Endothelial cell of umbilical vein (primary cell): Measurements from ENCODE around the gene TRIM40. TPM values are rescaled to one million over a fixed set of nuclear protein-coding genes. Genes with fewer than 3 reads are reported as not detected.

ENCODE experiments used
- Bru-seq: library from RNA; stranded (reverse); fragments of 400-500 nt; gene quantifications from one replicate; lab custom pipeline; 2021; lab: Mats Ljungman, UMichigan
- BruChase-seq, 2 experiments: library from RNA; stranded (reverse); fragments of 400-500 nt; gene quantifications; one replicate each; lab custom pipeline; 2021; lab: Mats Ljungman, UMichigan
- BruUV-seq: library from RNA; stranded (reverse); fragments of 400-500 nt; replicated peaks from 2 replicates; lab custom pipeline; 2021; lab: Mats Ljungman, UMichigan
- CTCF ChIA-PET: fragments of 300-600, 350-600 bp; sonication (Branson Sonifier 250); formaldehyde crosslinking; loops from one replicate; lab custom pipeline; 2021; ENCODE audit warnings: antibody characterized with exemption, inconsistent platforms; lab: Charles Lee
- POLR2A ChIA-PET: fragments of 300-600, 350-600 bp; sonication (Branson Sonifier 250); formaldehyde crosslinking; loops from one replicate; lab custom pipeline; 2021; ENCODE audit warnings: antibody characterized with exemption, inconsistent platforms; lab: Charles Lee
- DNase-seq: peaks from one replicate; pipeline ENCODE4 v3.0.0-alpha.2; 2011; ENCODE audit warnings: low read depth, low spot score
- FAIRE-seq: peaks from 2 replicates; lab custom pipeline; 2011; peaks lifted over from hg19 to GRCh38; lab: Jason Lieb, UNC
- H2AFZ ChIP-seq: 2 replicates; pipeline ENCODE4 v1.6.0; 2012; ENCODE audit warnings: low read depth, low read length, control low read depth, inconsistent platforms
- H3K27ac ChIP-seq: 2 replicates; pipeline ENCODE4 v1.5.1; 2011; ENCODE audit warnings: low read depth, mild to moderate bottlenecking, control low read depth, low read length, moderate library complexity; ENCODE audit not compliant: insufficient read depth
- H3K27me3 ChIP-seq, 2 experiments: 2 replicates each; pipeline versions ENCODE4 v1.6.0 to v1.6.1; 2011; ENCODE audit warnings: low read length in 2 of 2, mixed read lengths in 1 of 2; ENCODE audit not compliant: control insufficient read depth in 2 of 2, insufficient read depth in 2 of 2
- H3K36me3 ChIP-seq, 2 experiments: 2 replicates in 1 of 2; 3 replicates in 1 of 2; pipeline ENCODE4 v1.5.1; 2011; ENCODE audit warnings: low read length in 2 of 2, mild to moderate bottlenecking in 1 of 2, moderate library complexity in 1 of 2; ENCODE audit not compliant: control insufficient read depth in 2 of 2, insufficient read depth in 2 of 2; ENCODE audit errors: extremely low read depth in 1 of 2
- H3K4me1 ChIP-seq: 3 replicates; pipeline ENCODE4 v1.5.1; 2011; ENCODE audit warnings: mild to moderate bottlenecking, low read length; ENCODE audit not compliant: control insufficient read depth, insufficient read depth; ENCODE audit errors: extremely low read depth
- H3K4me2 ChIP-seq: 2 replicates; pipeline ENCODE4 v1.6.1; 2011; ENCODE audit warnings: low read length, control low read depth, mixed read lengths; ENCODE audit not compliant: insufficient read depth
- H3K4me3 ChIP-seq, 3 experiments: fragments of 200-600 bp in 1 of 3; sonication (generic), shearing (Covaris generic) in 1 of 3; replicated peaks in 1 of 3; 2 replicates each; pipeline ENCODE4 v1.5.1; 2011 to 2016; ENCODE audit warnings: control low read depth in 3 of 3, low read length in 3 of 3, mild to moderate bottlenecking in 2 of 3, inconsistent platforms in 1 of 3, low read depth in 1 of 3, moderate library complexity in 1 of 3; ENCODE audit not compliant: insufficient read depth in 1 of 3
- H3K79me2 ChIP-seq: 2 replicates; pipeline ENCODE4 v1.6.0; 2012; ENCODE audit warnings: low read length, inconsistent platforms; ENCODE audit not compliant: control insufficient read depth, insufficient read depth
- H3K9ac ChIP-seq: replicated peaks from 2 replicates; pipeline ENCODE3; 2011; ENCODE audit warnings: low read length, control low read depth; ENCODE audit not compliant: insufficient read depth; ENCODE audit errors: extremely low read depth
- H3K9me1 ChIP-seq: replicated peaks from 3 replicates; pipeline ENCODE4 v1.6.0; 2011; ENCODE audit warnings: mild to moderate bottlenecking, low read length; ENCODE audit not compliant: control insufficient read depth, insufficient read depth; ENCODE audit errors: extremely low read depth
- H3K9me3 ChIP-seq: replicated peaks from 2 replicates; pipeline ENCODE4 v1.5.1; 2012; ENCODE audit warnings: low read length, inconsistent platforms; ENCODE audit not compliant: control insufficient read depth, insufficient read depth
- H4K20me1 ChIP-seq: replicated peaks from 2 replicates; pipeline ENCODE3; 2011; ENCODE audit warnings: mild to moderate bottlenecking, low read length; ENCODE audit not compliant: control insufficient read depth, insufficient read depth; ENCODE audit errors: extremely low read depth
- CTCF ChIP-seq, 2 donors: IDR thresholded peaks; 1 replicate in 1 of 2; 2 replicates in 1 of 2; pipeline ENCODE4 v1.5.1; 2011; ENCODE audit warnings: low read length in 2 of 2, mild to moderate bottlenecking in 2 of 2, moderate library complexity in 2 of 2, control low read depth in 1 of 2, inconsistent platforms in 1 of 2, low read depth in 1 of 2; ENCODE audit not compliant: insufficient read depth in 1 of 2; ENCODE audit errors: extremely low read depth in 1 of 2
- POLR2A ChIP-seq: IDR thresholded peaks from 2 replicates; pipeline ENCODE4 v1.6.1; 2012; ENCODE audit warnings: low read depth, mild to moderate bottlenecking, control low read depth, low read length
- POLR2AphosphoS5 ChIP-seq: IDR thresholded peaks from 2 replicates; pipeline ENCODE4 v1.6.1; 2012; ENCODE audit warnings: low read depth, mild to moderate bottlenecking, control low read depth, low read length, moderate library complexity; ENCODE audit not compliant: insufficient read depth
- dilution Hi-C: fragments of 300-500 bp; cut with MboI; formaldehyde crosslinking; loops from one replicate; pipeline ENCODE4 v1.15.0; 2019; ENCODE audit warnings: low sequenced_read_pairs; ENCODE audit not compliant: extremely low pct_ligation_motif_present
- intact Hi-C: fragments of 100-400 bp; cut with micrococcal nuclease; formaldehyde crosslinking; loops from one replicate; pipeline ENCODE4 v1.10.0; 2022
- long read RNA-seq: library from polyadenylated mRNA; stranded (forward); transcript quantifications from one replicate; pipeline ENCODE4 v2.0.0, GENCODE V29; 2021
- polyA minus RNA-seq, 3 experiments: library from RNA; depleted of rRNA, polyadenylated mRNA; stranded (reverse); fragments of >200 nt; gene quantifications; 1 replicate in 1 of 3; 2 replicates in 2 of 3; pipeline ENCODE4 v1.2.3, GENCODE V29; 2011
- polyA plus RNA-seq, 4 experiments: library from polyadenylated mRNA; depleted of rRNA in 3 of 4; stranded (reverse) in 3 of 4; unstranded in 1 of 4; fragments of >200 nt; gene quantifications; 2 replicates each; pipeline versions ENCODE4 v1.2.1 to v1.2.3, GENCODE V29; 2011 to 2012; ENCODE audit warnings: missing spikeins in 1 of 4
- total RNA-seq: library from RNA; stranded (reverse); gene quantifications from 2 replicates; pipeline ENCODE4 v1.2.3, GENCODE V29; 2021

Gene TRIM40, protein sequence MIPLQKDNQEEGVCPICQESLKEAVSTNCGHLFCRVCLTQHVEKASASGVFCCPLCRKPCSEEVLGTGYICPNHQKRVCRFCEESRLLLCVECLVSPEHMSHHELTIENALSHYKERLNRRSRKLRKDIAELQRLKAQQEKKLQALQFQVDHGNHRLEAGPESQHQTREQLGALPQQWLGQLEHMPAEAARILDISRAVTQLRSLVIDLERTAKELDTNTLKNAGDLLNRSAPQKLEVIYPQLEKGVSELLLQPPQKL
- total RNA-seq (not detected in 2 replicates), polyA plus RNA-seq (not detected in 2 replicates), polyA minus RNA-seq (not detected in 2 replicates), Bru-seq, nascent RNA (not detected), BruChase-seq, experiment 1, labeled RNA remaining after a 6-hour chase (not detected), BruChase-seq, experiment 2, labeled RNA remaining after a 2-hour chase (not detected)
- polyA plus RNA-seq (2011; cell fraction: cytosol; rRNA removed), result not detected in 2 replicates
- polyA plus RNA-seq (2011; cell fraction: nucleus; rRNA removed), result not detected in 2 replicates
- not detected in 2 replicates for polyA plus RNA-seq (2012)
- not detected for polyA minus RNA-seq (2011; cell fraction: cytosol; rRNA and poly(A)+ RNA removed)
- not detected in 2 replicates for polyA minus RNA-seq (2011; cell fraction: nucleus; rRNA and poly(A)+ RNA removed)
- long read RNA-seq, result 0 reads

DNA sequence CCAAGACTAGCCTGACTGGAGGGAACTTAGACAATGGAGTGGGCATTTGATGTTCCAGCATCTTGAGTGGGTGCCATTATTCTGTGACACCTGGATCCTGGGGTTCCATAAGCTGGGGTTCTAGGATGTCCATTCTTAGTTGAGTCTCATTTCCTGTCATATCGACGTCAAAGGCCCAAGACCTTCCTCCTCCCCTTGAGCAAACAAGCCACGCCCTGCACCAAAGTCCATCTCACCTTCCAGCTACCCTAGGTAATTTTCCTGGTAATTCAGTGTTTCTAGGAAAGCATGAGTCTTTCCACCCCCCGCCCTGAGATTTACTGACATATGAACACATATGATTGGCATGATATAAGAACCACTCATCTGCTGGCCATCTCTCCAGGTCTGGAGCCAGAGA, at the start of gene TRIM40:
Gene TRIM40 (plus strand): TSS at position 384 of the 400 bp plus-strand sequence. CDS start 897 bp downstream, outside the sequence.
- DNase-seq, result no peak
- POLR2A ChIA-PET, result no interaction called here
- CTCF ChIA-PET, result interaction anchor here (12.2 kb wide), 1 partner anchor 32 kb away, joined by 311 read pairs; no protein-coding TSS in a partner anchor

More for the DNA sequence above, at the start of gene TRIM40:
- H3K9me1 ChIP-seq, result no peaks in the 10 kb centered on the region
- H3K4me3 ChIP-seq, result no peak within 1 kb of the TSS
- H3K4me1 ChIP-seq, result no peaks in the 10 kb centered on the region
- H4K20me1 ChIP-seq, result no peaks in the 10 kb centered on the region
- intact Hi-C loops, result loop anchor here (10.0 kb wide), 1 partner anchor 151 kb away; no protein-coding TSS in a partner anchor
- dilution Hi-C loops, result no loop called here
- H3K79me2 ChIP-seq, result no peaks in the 10 kb centered on the region
- no peak within 1 kb of the TSS for H3K27ac ChIP-seq
- no peak within 1 kb of the TSS for H3K9ac ChIP-seq
- H3K27me3 ChIP-seq, result peaks cover 14 to 42% of the 10 kb centered on the region in 2 experiments
- no peak within 1 kb of the TSS for H3K4me2 ChIP-seq
- no peaks in the 10 kb centered on the region for H3K9me3 ChIP-seq
- H3K36me3 ChIP-seq, result no peaks in the 10 kb centered on the region
- no peak within 1 kb of the TSS for H2AFZ ChIP-seq
- FAIRE-seq, result no peak
- no TSS peak for BruUV-seq
- TF ChIP-seq CTCF (IDR thresholded peaks at IDR 0.05; ENCODE audit: extremely low read depth in 1 of 2, insufficient read depth in 1 of 2, low read depth in 1 of 2, low read length in 2 of 2) (no peak), POLR2AphosphoS5 (no peak), POLR2A (no peak)
